Mesendoderm (in vitro differentiated cells): ENCODE results near the gene KCNJ11.

Experiments
- DNase-seq: peaks from one replicate; pipeline ENCODE4 v3.0.0; 2013
- H2AK5ac ChIP-seq: 2 replicates; pipeline ENCODE4 v1.6.1; 2013; ENCODE audit warnings: low read length, inconsistent platforms
- H2BK120ac ChIP-seq: 2 replicates; pipeline ENCODE4 v1.6.1; 2013; ENCODE audit warnings: low read depth, mild to moderate bottlenecking, low read length, moderate library complexity, mixed read lengths
- H2BK15ac ChIP-seq: replicated peaks from 2 replicates; pipeline ENCODE4 v1.6.1; 2013; ENCODE audit warnings: low read depth, mild to moderate bottlenecking, moderate library complexity
- H2BK5ac ChIP-seq: 2 replicates; pipeline ENCODE4 v1.6.1; 2013; ENCODE audit warnings: low read length, inconsistent platforms
- H3K18ac ChIP-seq: 2 replicates; pipeline ENCODE4 v1.6.1; 2013; ENCODE audit warnings: mild to moderate bottlenecking, low read length, mixed read lengths
- H3K23ac ChIP-seq: one replicate; pipeline ENCODE4 v1.6.1; 2013; ENCODE audit warnings: low read length
- H3K27ac ChIP-seq: 2 replicates; pipeline ENCODE4 v1.5.1; 2013; ENCODE audit warnings: low read depth, mild to moderate bottlenecking, inconsistent platforms, low read length, moderate library complexity
- H3K27me3 ChIP-seq: 2 replicates; pipeline ENCODE4 v1.6.1; 2013; ENCODE audit warnings: low read length, control low read depth, mild to moderate bottlenecking, inconsistent platforms; ENCODE audit not compliant: insufficient read depth, poor library complexity
- H3K36me3 ChIP-seq: 2 replicates; pipeline ENCODE4 v1.6.1; 2013; ENCODE audit warnings: low read length, inconsistent platforms; ENCODE audit not compliant: control insufficient read depth, insufficient read depth
- H3K4ac ChIP-seq: one replicate; pipeline ENCODE4 v1.6.1; 2013; ENCODE audit warnings: low read depth, mild to moderate bottlenecking, low read length, moderate library complexity
- H3K4me1 ChIP-seq: 2 replicates; pipeline ENCODE4 v1.6.1; 2013; ENCODE audit warnings: low read depth, low read length, inconsistent platforms; ENCODE audit not compliant: control insufficient read depth
- H3K4me2 ChIP-seq: 2 replicates; pipeline ENCODE4 v1.6.1; 2013; ENCODE audit warnings: low read length
- H3K4me3 ChIP-seq: 2 replicates; pipeline ENCODE4 v1.5.1; 2013; ENCODE audit warnings: mild to moderate bottlenecking, low read length
- H3K56ac ChIP-seq: one replicate; pipeline ENCODE4 v1.6.1; 2013; ENCODE audit warnings: low read length
- H3K79me1 ChIP-seq: 2 replicates; pipeline ENCODE4 v1.6.1; 2013; ENCODE audit warnings: low read length, inconsistent platforms
- H3K79me2 ChIP-seq: 2 replicates; pipeline ENCODE4 v1.6.1; 2013; ENCODE audit warnings: mild to moderate bottlenecking, low read length; ENCODE audit not compliant: control insufficient read depth, insufficient read depth
- H3K9ac ChIP-seq: 2 replicates; pipeline ENCODE4 v1.6.1; 2013; ENCODE audit warnings: low read length, inconsistent platforms
- H4K5ac ChIP-seq: one replicate; pipeline ENCODE4 v1.6.1; 2013; ENCODE audit warnings: low read length
- H4K8ac ChIP-seq: one replicate; pipeline ENCODE4 v1.6.1; 2013; ENCODE audit warnings: low read depth, mild to moderate bottlenecking, control low read depth, low read length, moderate library complexity
- WGBS: extraction: QIAGEN DNeasy Blood & Tissue Kit; methylation state at CpG from one replicate; pipeline ENCODE4 v1.1.7; 2013; ENCODE audit warnings: low lambda C conversion rate, missing lambda C conversion rate; ENCODE audit not compliant: insufficient coverage; ENCODE audit errors: extremely low coverage; 5-methylcytosine and 5-hydroxymethylcytosine counted together

KCNJ11 gene

GRCh38 chr11:17418444-17419081 is 30.1 kb upstream of the KCNJ11 start:
- Histone ChIP-seq H4K8ac (no peak overlapping the region), H2BK5ac (no peak overlapping the region), H3K79me1 (no peaks in the 10 kb centered on the region), H3K36me3 (no peaks in the 10 kb centered on the region), H2BK15ac (no peak overlapping the region), H4K5ac (no peak overlapping the region), H3K4ac (no peak overlapping the region), H3K18ac (no peak overlapping the region), H3K4me3 (no peak overlapping the region), H3K27ac (no peak overlapping the region), H3K4me1 (no peaks in the 10 kb centered on the region), H3K27me3 (no peaks in the 10 kb centered on the region), H3K23ac (no peak overlapping the region), H3K56ac (no peak overlapping the region), H3K9ac (no peak overlapping the region), H3K79me2 (no peaks in the 10 kb centered on the region), H3K4me2 (no peak overlapping the region), H2AK5ac (no peak overlapping the region), H2BK120ac (no peak overlapping the region)
- WGBS = no CpG with 5 or more reads among the region's 2 CpGs
- DNase-seq = peak; percentile 49

GRCh38 chr11:17416492-17416891 is 28.0 kb upstream of the KCNJ11 start:
- no peaks in the 10 kb centered on the region for H3K79me2 ChIP-seq
- H3K36me3 ChIP-seq = no peaks in the 10 kb centered on the region
- no peak for DNase-seq
- no CpG with 5 or more reads among the region's 2 CpGs for WGBS
- no peak overlapping the region for H4K8ac ChIP-seq
- H3K56ac ChIP-seq = no peak overlapping the region
- no peak overlapping the region for H3K4ac ChIP-seq
- H2BK15ac ChIP-seq = no peak overlapping the region
- H2BK120ac ChIP-seq = no peak overlapping the region
- H2AK5ac ChIP-seq = no peak overlapping the region
- H3K4me2 ChIP-seq = no peak overlapping the region
- no peak overlapping the region for H3K18ac ChIP-seq
- H3K27ac ChIP-seq = no peak overlapping the region
- no peak overlapping the region for H3K23ac ChIP-seq
- no peaks in the 10 kb centered on the region for H3K4me1 ChIP-seq
- no peak overlapping the region for H3K9ac ChIP-seq
- H4K5ac ChIP-seq = no peak overlapping the region
- H2BK5ac ChIP-seq = no peak overlapping the region
- H3K4me3 ChIP-seq = no peak overlapping the region
- H3K79me1 ChIP-seq = no peaks in the 10 kb centered on the region
- no peaks in the 10 kb centered on the region for H3K27me3 ChIP-seq

DNA sequence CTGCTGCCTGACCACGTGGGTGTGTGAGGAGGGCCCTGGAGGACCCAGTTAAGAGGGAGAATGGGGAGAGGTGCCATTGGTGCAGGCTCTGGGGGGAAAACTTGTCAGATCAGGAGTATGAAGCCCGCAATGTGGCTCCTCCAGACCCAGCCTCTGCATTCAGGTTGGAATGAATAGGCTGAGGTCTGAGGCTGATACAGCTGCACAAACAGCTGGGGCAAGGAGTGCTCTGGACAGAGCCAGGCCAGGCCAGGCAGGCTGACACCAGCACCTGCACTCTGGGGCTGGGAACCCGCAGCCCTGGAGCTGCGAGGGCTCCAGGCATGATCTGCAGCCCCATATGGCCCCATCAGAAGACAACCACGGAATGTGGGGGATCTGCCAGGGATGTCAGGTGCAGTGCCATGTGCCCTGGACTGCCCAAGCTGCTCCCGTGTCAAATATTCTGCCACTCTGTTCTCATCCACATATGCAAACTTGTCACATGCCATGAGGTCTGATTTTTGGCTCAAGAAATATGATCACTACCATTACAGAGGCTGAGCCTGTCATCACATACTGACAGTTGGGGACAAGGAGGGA is 27.2 kb upstream of the KCNJ11 start:
- no peak overlapping the region for H3K4ac ChIP-seq
- no peak overlapping the region for H2BK5ac ChIP-seq
- no peak overlapping the region for H2BK15ac ChIP-seq
- WGBS = no CpG with 5 or more reads among the region's 6 CpGs
- H3K79me1 ChIP-seq = no peaks in the 10 kb centered on the region
- no peak overlapping the region for H4K5ac ChIP-seq
- H3K4me2 ChIP-seq = no peak overlapping the region
- H3K23ac ChIP-seq = no peak overlapping the region
- no peak overlapping the region for H4K8ac ChIP-seq
- H3K4me1 ChIP-seq = no peaks in the 10 kb centered on the region
- no peak overlapping the region for H2BK120ac ChIP-seq
- H3K79me2 ChIP-seq = no peaks in the 10 kb centered on the region
- H2AK5ac ChIP-seq = no peak overlapping the region
- no peak overlapping the region for H3K4me3 ChIP-seq
- no peak overlapping the region for H3K27ac ChIP-seq
- no peaks in the 10 kb centered on the region for H3K36me3 ChIP-seq
- no peaks in the 10 kb centered on the region for H3K27me3 ChIP-seq
- no peak for DNase-seq
- no peak overlapping the region for H3K18ac ChIP-seq
- H3K56ac ChIP-seq = no peak overlapping the region
- no peak overlapping the region for H3K9ac ChIP-seq

- H3K4me3 ChIP-seq = no peak overlapping the region
- H4K5ac ChIP-seq = no peak overlapping the region
- H2BK15ac ChIP-seq = no peak overlapping the region
- no peak overlapping the region for H3K18ac ChIP-seq
- H3K23ac ChIP-seq = no peak overlapping the region
- no peak overlapping the region for H3K4ac ChIP-seq
- no CpG with 5 or more reads among the region's 5 CpGs for WGBS
- H2AK5ac ChIP-seq = no peak overlapping the region
- no peak overlapping the region for H3K9ac ChIP-seq
- no peak overlapping the region for H3K56ac ChIP-seq
- no peak overlapping the region for H4K8ac ChIP-seq
- no peaks in the 10 kb centered on the region for H3K79me2 ChIP-seq
- H3K27ac ChIP-seq = no peak overlapping the region
- H3K27me3 ChIP-seq = no peaks in the 10 kb centered on the region
- no peak overlapping the region for H2BK120ac ChIP-seq
- no peak overlapping the region for H3K4me2 ChIP-seq
- no peaks in the 10 kb centered on the region for H3K4me1 ChIP-seq
- no peak overlapping the region for H2BK5ac ChIP-seq
- no peaks in the 10 kb centered on the region for H3K79me1 ChIP-seq
- no peaks in the 10 kb centered on the region for H3K36me3 ChIP-seq
- no peak for DNase-seq
Observed at GRCh38 chr11:17414992-17415391, 26.5 kb upstream of the KCNJ11 start.

- no peak overlapping the region for H2AK5ac ChIP-seq
- H3K36me3 ChIP-seq = no peaks in the 10 kb centered on the region
- H3K4me3 ChIP-seq = no peak overlapping the region
- H3K79me1 ChIP-seq = no peaks in the 10 kb centered on the region
- no peak overlapping the region for H4K5ac ChIP-seq
- H3K9ac ChIP-seq = no peak overlapping the region
- no peak overlapping the region for H2BK15ac ChIP-seq
- no peaks in the 10 kb centered on the region for H3K4me1 ChIP-seq
- H3K27ac ChIP-seq = no peak overlapping the region
- no peak overlapping the region for H3K56ac ChIP-seq
- no peak overlapping the region for H3K18ac ChIP-seq
- H3K23ac ChIP-seq = no peak overlapping the region
- H2BK5ac ChIP-seq = no peak overlapping the region
- no peak overlapping the region for H4K8ac ChIP-seq
- H3K4me2 ChIP-seq = no peak overlapping the region
- no peaks in the 10 kb centered on the region for H3K79me2 ChIP-seq
- H3K27me3 ChIP-seq = no peaks in the 10 kb centered on the region
- DNase-seq = no peak
- WGBS = no CpG with 5 or more reads among the region's 8 CpGs
- no peak overlapping the region for H3K4ac ChIP-seq
- H2BK120ac ChIP-seq = no peak overlapping the region
Observed at GRCh38 chr11:17414317-17414737, 25.9 kb upstream of the KCNJ11 start.
